GM19468 (cell line): ENCODE results near the gene ZNF248.

ENCODE experiments used
- ATAC-seq: cut with Tn5 transposase; IDR thresholded peaks from one replicate; pipeline ENCODE4 v1.9.1; 2021; ENCODE audit warnings: mild to moderate bottlenecking, moderate library complexity, moderate number of reproducible peaks; ENCODE audit not compliant: unreplicated experiment; ENCODE audit errors: extremely low read depth

Gene ZNF248

GRCh38 chr10:37831495-37832333, 25.7 kb downstream of the ZNF248 start:
- ATAC-seq: no peak

GRCh38 chr10:37826806-37827205, 30.6 kb downstream of the ZNF248 start:
- no peak for ATAC-seq

GRCh38 chr10:37821237-37821636, 36.2 kb downstream of the ZNF248 start:
- ATAC-seq: no peak

DNA sequence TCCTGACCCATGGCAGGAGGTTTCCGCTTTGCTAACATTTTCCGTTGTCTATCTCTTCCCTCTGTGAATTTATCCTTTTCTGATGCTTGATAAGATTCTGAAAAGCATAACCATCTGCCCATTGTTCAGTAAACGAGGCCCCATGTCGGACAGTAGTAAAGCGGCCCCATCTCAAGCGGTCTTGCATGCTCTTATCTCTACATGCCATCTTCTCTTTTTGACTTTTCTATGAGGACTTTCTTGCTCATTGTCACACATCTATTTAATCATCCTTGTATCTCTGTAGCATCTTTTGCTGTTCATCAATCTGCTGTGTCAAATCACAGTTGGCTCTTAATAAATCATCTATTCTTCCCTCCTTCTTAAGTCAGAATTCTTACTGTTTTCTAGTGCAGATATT, 37.6 kb downstream of the ZNF248 start:
- ATAC-seq: no peak

- no peak for ATAC-seq
These were observed 41.1 kb downstream of the ZNF248 start for GRCh38 chr10:37816290-37816689.

DNA sequence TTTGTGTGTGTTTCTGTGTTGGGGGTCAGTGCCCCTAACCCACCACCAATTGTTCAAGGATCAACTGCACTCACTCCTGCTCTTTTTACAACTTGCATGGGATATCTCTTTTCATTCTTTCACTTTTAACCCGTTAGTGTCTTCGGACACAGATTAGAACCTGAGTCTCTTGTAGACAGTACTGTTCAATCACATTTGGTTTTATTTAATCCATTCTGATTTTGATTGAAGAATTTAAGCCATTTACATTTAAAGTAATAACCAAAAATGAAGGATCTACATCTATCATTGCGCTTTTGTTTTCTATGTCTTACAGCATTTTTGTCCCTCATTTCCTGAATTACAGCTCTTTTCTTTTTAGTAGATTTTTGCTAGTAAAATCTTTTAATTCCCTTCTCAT, 43.6 kb downstream of the ZNF248 start:
- ATAC-seq: no peak

- ATAC-seq: no peak
These were observed 45.1 kb downstream of the ZNF248 start for GRCh38 chr10:37812290-37812689.

GRCh38 chr10:37803269-37803668, 54.1 kb downstream of the ZNF248 start:
- ATAC-seq: no peak

DNA sequence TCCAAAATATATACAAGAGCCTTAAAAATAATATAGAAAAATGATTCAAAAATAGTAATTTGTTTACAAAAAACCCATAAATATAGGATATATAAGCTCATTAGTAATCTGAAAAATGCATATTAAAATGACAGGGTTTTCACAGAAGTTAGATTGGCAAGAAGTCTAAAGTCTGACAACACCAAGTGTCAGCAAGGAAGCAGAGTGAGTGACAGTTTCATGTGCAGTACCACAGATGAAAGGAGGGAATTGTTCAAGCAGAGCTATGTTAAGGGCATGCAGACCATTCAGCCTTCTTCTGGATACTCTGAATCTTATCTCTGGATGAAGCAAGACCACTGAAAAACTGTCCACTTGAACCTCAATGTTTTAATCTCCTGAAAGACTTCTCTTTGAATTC, 55.9 kb downstream of the ZNF248 start:
- no peak for ATAC-seq

- ATAC-seq: no peak
These were observed 63.0 kb downstream of the ZNF248 start for GRCh38 chr10:37794305-37794976.

DNA sequence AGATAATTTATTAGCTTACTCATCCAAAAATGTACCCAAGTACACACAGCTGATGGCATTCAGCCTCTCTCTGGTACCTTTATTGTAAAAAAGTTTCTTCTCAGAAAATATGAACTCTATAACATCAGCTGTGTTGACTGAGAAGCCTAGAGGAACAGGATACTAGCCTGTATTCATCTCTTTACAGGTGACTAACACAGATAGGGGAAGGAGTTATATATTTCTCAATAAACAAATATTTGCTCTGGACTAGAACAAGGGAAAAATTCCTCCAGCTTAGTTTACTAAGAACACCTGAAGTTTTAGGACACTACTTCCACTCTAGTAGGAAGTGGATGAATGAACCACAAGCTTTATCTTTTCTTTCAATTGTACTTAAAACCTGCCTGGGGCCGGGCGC, 67.8 kb downstream of the ZNF248 start:
- no peak for ATAC-seq

- ATAC-seq: no peak
These were observed 72.7 kb downstream of the ZNF248 start for GRCh38 chr10:37784678-37785077.

- ATAC-seq: no peak
These were observed 76.9 kb downstream of the ZNF248 start for GRCh38 chr10:37780536-37780935.

DNA sequence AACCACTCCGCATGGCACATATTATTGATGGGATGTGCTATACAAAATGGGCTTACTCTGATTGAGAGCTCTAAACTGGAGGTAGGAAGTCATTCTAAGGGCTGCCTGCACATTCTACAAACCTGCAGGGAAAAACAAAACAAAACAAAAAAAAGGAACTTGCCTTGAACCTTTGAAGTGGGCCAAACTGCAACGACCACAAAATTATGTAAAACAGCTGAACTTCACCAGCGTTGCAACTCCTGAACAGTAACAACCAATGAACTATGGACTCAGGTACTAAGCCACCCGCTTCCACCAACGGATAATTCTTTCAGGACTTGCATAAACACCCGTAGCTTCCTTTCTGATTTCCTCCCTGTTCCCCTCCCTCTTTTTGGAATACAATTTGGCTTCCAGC, 80.4 kb downstream of the ZNF248 start:
- ATAC-seq: no peak

DNA sequence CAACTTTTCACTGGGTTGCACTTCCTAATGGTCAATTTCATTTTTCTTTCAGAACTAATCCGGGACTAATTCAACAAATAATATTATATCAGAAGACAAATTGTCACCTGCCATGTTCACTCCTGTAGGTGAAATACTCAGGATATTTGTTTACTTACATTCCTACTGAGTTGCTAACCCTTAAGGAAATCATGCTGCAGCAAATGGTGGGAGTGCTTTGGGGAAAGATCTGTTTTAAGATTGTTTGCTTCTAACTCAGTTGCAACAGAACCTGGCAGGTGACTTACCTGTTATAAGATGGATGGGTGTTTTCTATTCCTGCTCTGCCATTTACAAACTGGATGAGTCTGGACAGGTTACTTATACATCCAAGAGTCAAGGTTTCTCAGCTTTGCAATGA, 81.8 kb downstream of the ZNF248 start:
- no peak for ATAC-seq

DNA sequence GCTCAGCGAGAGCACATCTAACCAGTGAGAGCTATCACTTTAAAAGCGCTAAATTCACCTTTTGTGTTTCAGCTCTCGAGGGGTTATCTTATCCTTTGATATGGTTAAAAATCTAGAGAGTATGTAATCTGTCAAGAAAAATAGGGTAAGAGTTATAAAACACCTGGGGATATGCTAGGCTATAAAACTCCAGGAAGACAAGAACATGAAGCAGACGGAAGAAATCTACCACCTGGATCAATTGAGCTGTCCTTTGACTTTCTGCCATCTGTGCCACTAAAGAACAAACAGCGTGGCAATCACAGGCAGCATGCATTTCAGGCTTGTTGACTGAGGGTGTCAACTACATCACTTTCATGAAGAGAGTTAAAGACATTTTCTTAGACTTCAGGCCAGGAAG, 83.1 kb downstream of the ZNF248 start:
- no peak for ATAC-seq

DNA sequence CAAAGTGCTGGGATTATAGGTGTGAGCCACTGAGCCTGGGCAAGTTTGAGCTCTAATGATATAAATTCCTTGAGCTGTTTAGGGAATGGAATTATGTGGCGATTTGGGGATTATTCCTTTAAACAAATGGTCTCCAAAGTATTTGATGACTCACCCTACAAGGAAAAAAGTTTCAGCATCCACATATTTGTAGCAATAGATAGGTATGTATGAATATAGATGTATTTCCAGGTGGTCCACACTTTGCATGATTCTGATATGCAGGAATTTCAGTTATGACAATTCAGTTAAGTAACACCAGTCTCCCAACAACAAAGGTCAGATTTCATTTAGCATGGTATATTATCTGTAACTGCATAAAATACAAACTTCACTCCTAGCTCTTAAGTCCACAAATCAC, 92.2 kb downstream of the ZNF248 start:
- no peak for ATAC-seq

GRCh38 chr10:37763132-37763531, 94.3 kb downstream of the ZNF248 start:
- no peak for ATAC-seq

- ATAC-seq: no peak
These were observed 95.1 kb downstream of the ZNF248 start for GRCh38 chr10:37762287-37762686.

DNA sequence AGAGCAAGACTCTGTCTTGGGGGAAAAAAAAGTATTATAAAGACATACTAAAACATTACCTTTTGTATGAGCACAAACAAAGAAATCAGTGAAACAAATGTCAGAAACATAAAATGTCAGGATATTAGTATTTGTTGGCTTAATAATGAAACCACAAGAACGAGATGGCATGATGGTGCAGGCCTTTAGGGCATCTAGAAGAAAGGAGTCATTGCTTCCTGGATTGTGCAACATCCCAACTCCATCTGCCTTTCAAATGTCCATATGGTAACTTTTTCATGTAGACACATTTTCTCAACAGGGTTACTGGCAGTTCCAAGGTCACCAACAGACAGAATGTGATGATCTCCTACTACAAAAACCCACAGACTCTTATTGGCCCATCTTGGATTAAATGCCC, 96.6 kb downstream of the ZNF248 start:
- ATAC-seq: no peak

GRCh38 chr10:37758074-37758473, 99.3 kb downstream of the ZNF248 start:
- no peak for ATAC-seq
